Measurements from ENCODE around the gene CACNA1C.

CACNA1C gene

GRCh38 chr12:2482938-2483660 lies 430.3 kb downstream of the CACNA1C start:
- Histone ChIP-seq H3K79me2 (ENCODE audit: insufficient read depth, low read length) (no peaks in the 10 kb centered on the region), H3K27me3 (ENCODE audit: insufficient read depth, low read length, poor library complexity) (peaks cover 10% of the 10 kb centered on the region), H3K4me3 (ENCODE audit: low read depth in 1 of 2, low read length in 2 of 2) (no peak overlapping the region), H3K36me3 (ENCODE audit: insufficient read depth, low read length) (no peaks in the 10 kb centered on the region), H3K9me3 (ENCODE audit: insufficient read depth, low read length, severe bottlenecking) (no peaks in the 10 kb centered on the region), H4K20me1 (ENCODE audit: insufficient read depth, low read length) (no peaks in the 10 kb centered on the region), H3K27ac (ENCODE audit: low read length) (no peak overlapping the region), H3K9ac (ENCODE audit: low read depth, low read length) (no peak overlapping the region), H2AFZ (ENCODE audit: low read depth, low read length) (no peak overlapping the region), H3K4me2 (ENCODE audit: insufficient read depth, low read length) (no peak overlapping the region), H3K4me1 (ENCODE audit: insufficient read depth, low read length) (no peaks in the 10 kb centered on the region)
- DNase-seq (no peak), ATAC-seq (ENCODE audit: insufficient read depth, low read depth) (no peak)
- TF ChIP-seq CTCF (IDR thresholded peaks at IDR 0.05; ENCODE audit: borderline replicate concordance, extremely low read depth, low read length, poor library complexity, severe bottlenecking) = no peak
- TF ChIP-seq EZH2 (IDR thresholded peaks at IDR 0.05; ENCODE audit: borderline replicate concordance, low read depth, low read length, severe bottlenecking) = no peak

- TF ChIP-seq EZH2 (IDR thresholded peaks at IDR 0.05; ENCODE audit: borderline replicate concordance, low read depth, low read length, severe bottlenecking) = no peak
- no peak for TF ChIP-seq CTCF (IDR thresholded peaks at IDR 0.05; ENCODE audit: borderline replicate concordance, extremely low read depth, low read length, poor library complexity, severe bottlenecking)
- H3K4me3 ChIP-seq (ENCODE audit: low read depth in 1 of 2, low read length in 2 of 2) = no peak overlapping the region
- no peaks in the 10 kb centered on the region for H3K36me3 ChIP-seq (ENCODE audit: insufficient read depth, low read length)
- H3K27me3 ChIP-seq (ENCODE audit: insufficient read depth, low read length, poor library complexity) = peaks cover 10% of the 10 kb centered on the region
- no peak for ATAC-seq (ENCODE audit: insufficient read depth, low read depth)
- H3K27ac ChIP-seq (ENCODE audit: low read length) = no peak overlapping the region
- no peaks in the 10 kb centered on the region for H3K79me2 ChIP-seq (ENCODE audit: insufficient read depth, low read length)
- H3K4me2 ChIP-seq (ENCODE audit: insufficient read depth, low read length) = no peak overlapping the region
- H3K9ac ChIP-seq (ENCODE audit: low read depth, low read length) = no peak overlapping the region
- no peaks in the 10 kb centered on the region for H3K4me1 ChIP-seq (ENCODE audit: insufficient read depth, low read length)
- H2AFZ ChIP-seq (ENCODE audit: low read depth, low read length) = no peak overlapping the region
- no peaks in the 10 kb centered on the region for H3K9me3 ChIP-seq (ENCODE audit: insufficient read depth, low read length, severe bottlenecking)
- no peak for DNase-seq
- H4K20me1 ChIP-seq (ENCODE audit: insufficient read depth, low read length) = no peaks in the 10 kb centered on the region
Observed at GRCh38 chr12:2483713-2484112, 430.9 kb downstream of the CACNA1C start.

- Histone ChIP-seq H3K9me3 (ENCODE audit: insufficient read depth, low read length, severe bottlenecking) (no peaks in the 10 kb centered on the region), H3K36me3 (ENCODE audit: insufficient read depth, low read length) (no peaks in the 10 kb centered on the region), H3K27ac (ENCODE audit: low read length) (no peak overlapping the region), H3K4me3 (ENCODE audit: low read depth in 1 of 2, low read length in 2 of 2) (no peak overlapping the region), H3K4me2 (ENCODE audit: insufficient read depth, low read length) (no peak overlapping the region), H3K79me2 (ENCODE audit: insufficient read depth, low read length) (no peaks in the 10 kb centered on the region), H3K4me1 (ENCODE audit: insufficient read depth, low read length) (no peaks in the 10 kb centered on the region), H4K20me1 (ENCODE audit: insufficient read depth, low read length) (no peaks in the 10 kb centered on the region), H3K9ac (ENCODE audit: low read depth, low read length) (no peak overlapping the region), H3K27me3 (ENCODE audit: insufficient read depth, low read length, poor library complexity) (peaks cover 11% of the 10 kb centered on the region), H2AFZ (ENCODE audit: low read depth, low read length) (no peak overlapping the region)
- ATAC-seq (ENCODE audit: insufficient read depth, low read depth) (no peak), DNase-seq (no peak)
- no peak for TF ChIP-seq CTCF (IDR thresholded peaks at IDR 0.05; ENCODE audit: borderline replicate concordance, extremely low read depth, low read length, poor library complexity, severe bottlenecking)
- no peak for TF ChIP-seq EZH2 (IDR thresholded peaks at IDR 0.05; ENCODE audit: borderline replicate concordance, low read depth, low read length, severe bottlenecking)
Observed at GRCh38 chr12:2484141-2484776, 431.5 kb downstream of the CACNA1C start.

Data from DND-41 (cell line).